ENCODE data around the gene RTF2. TPM values are rescaled to one million over a fixed set of nuclear protein-coding genes. Genes with fewer than 3 reads are reported as not detected.
A peak's percentile ranks its signal among the peaks of the same experiment; 100 is the strongest.

RTF2 gene
- total and polyA plus RNA-seq, 2 donors from 2014 or later: 75.1 to 112 TPM

GRCh38 chr20:56443654-56444540 lies 24.5 kb upstream of the RTF2 start:
- FAIRE-seq: no peak
- Histone ChIP-seq H3K27ac (ENCODE audit: low read depth in 2 of 2, low read length in 2 of 2) (no peak overlapping the region), H3K4me3 (ENCODE audit: low read length in 3 of 3) (no peak overlapping the region), H3K36me3 (ENCODE audit: control insufficient read depth in 2 of 3, insufficient read depth in 3 of 3, low read length in 3 of 3) (no peaks in the 10 kb centered on the region), H3K9ac (ENCODE audit: low read length in 3 of 3) (no peak overlapping the region), H3K4me1 (ENCODE audit: control insufficient read depth in 2 of 3, insufficient read depth in 2 of 3, low read depth in 1 of 3, low read length in 3 of 3) (no peaks in the 10 kb centered on the region), H3K27me3 (ENCODE audit: control insufficient read depth, insufficient read depth, low read length) (no peaks in the 10 kb centered on the region), H3K9me3 (ENCODE audit: control insufficient read depth in 2 of 3, insufficient read depth in 1 of 3, low read length in 3 of 3) (no peaks in the 10 kb centered on the region)
- peak in 3 of 5 donors; percentile 48 to 86 (median 65) for DNase-seq
- no peak for TF ChIP-seq CTCF (IDR thresholded peaks at IDR 0.05; ENCODE audit: borderline replicate concordance, extremely low read depth, insufficient read depth)
- intact Hi-C loops (cut with DNase I): no loop called here

- no peaks in the 10 kb centered on the region for H3K4me1 ChIP-seq (ENCODE audit: control insufficient read depth in 2 of 3, insufficient read depth in 2 of 3, low read depth in 1 of 3, low read length in 3 of 3)
- no peaks in the 10 kb centered on the region for H3K27me3 ChIP-seq (ENCODE audit: control insufficient read depth, insufficient read depth, low read length)
- no peak for TF ChIP-seq CTCF (IDR thresholded peaks at IDR 0.05; ENCODE audit: borderline replicate concordance, extremely low read depth, insufficient read depth)
- no peaks in the 10 kb centered on the region for H3K36me3 ChIP-seq (ENCODE audit: control insufficient read depth in 2 of 3, insufficient read depth in 3 of 3, low read length in 3 of 3)
- no peaks in the 10 kb centered on the region for H3K9me3 ChIP-seq (ENCODE audit: control insufficient read depth in 2 of 3, insufficient read depth in 1 of 3, low read length in 3 of 3)
- H3K4me3 ChIP-seq (ENCODE audit: low read length in 3 of 3): no peak overlapping the region
- H3K27ac ChIP-seq (ENCODE audit: low read depth in 2 of 2, low read length in 2 of 2): no peak overlapping the region
- FAIRE-seq (no peak), DNase-seq (no peak)
- intact Hi-C loops (cut with DNase I): no loop called here
- H3K9ac ChIP-seq (ENCODE audit: low read length in 3 of 3): no peak overlapping the region
Observed at GRCh38 chr20:56445130-56445529, 23.3 kb upstream of the RTF2 start.

GRCh38 chr20:56445540-56445939 lies 22.9 kb upstream of the RTF2 start:
- no peaks in the 10 kb centered on the region for H3K4me1 ChIP-seq (ENCODE audit: control insufficient read depth in 2 of 3, insufficient read depth in 2 of 3, low read depth in 1 of 3, low read length in 3 of 3)
- FAIRE-seq: no peak
- no peaks in the 10 kb centered on the region for H3K27me3 ChIP-seq (ENCODE audit: control insufficient read depth, insufficient read depth, low read length)
- no peak overlapping the region for H3K27ac ChIP-seq (ENCODE audit: low read depth in 2 of 2, low read length in 2 of 2)
- no peaks in the 10 kb centered on the region for H3K9me3 ChIP-seq (ENCODE audit: control insufficient read depth in 2 of 3, insufficient read depth in 1 of 3, low read length in 3 of 3)
- TF ChIP-seq CTCF (IDR thresholded peaks at IDR 0.05; ENCODE audit: borderline replicate concordance, extremely low read depth, insufficient read depth): no peak
- H3K9ac ChIP-seq (ENCODE audit: low read length in 3 of 3): no peak overlapping the region
- no peak overlapping the region for H3K4me3 ChIP-seq (ENCODE audit: low read length in 3 of 3)
- H3K36me3 ChIP-seq (ENCODE audit: control insufficient read depth in 2 of 3, insufficient read depth in 3 of 3, low read length in 3 of 3): no peaks in the 10 kb centered on the region
- intact Hi-C loops (cut with DNase I): no loop called here
- DNase-seq: no peak

All from kidney (tissue), 14 donors.